SK-N-MC (cell line): Measurements from ENCODE around the gene PRND.

Experiments used
- EZH2 ChIP-seq: fragments of 200-600 bp; sonication (generic); IDR thresholded peaks from one replicate; pipeline ENCODE4 v1.6.1; 2017; ENCODE audit warnings: antibody characterized with exemption
- POLR2AphosphoS5 ChIP-seq: IDR thresholded peaks from 2 replicates; pipeline ENCODE4 v1.6.1; 2012; ENCODE audit warnings: mild to moderate bottlenecking, low read depth, low read length, borderline replicate concordance

DNA sequence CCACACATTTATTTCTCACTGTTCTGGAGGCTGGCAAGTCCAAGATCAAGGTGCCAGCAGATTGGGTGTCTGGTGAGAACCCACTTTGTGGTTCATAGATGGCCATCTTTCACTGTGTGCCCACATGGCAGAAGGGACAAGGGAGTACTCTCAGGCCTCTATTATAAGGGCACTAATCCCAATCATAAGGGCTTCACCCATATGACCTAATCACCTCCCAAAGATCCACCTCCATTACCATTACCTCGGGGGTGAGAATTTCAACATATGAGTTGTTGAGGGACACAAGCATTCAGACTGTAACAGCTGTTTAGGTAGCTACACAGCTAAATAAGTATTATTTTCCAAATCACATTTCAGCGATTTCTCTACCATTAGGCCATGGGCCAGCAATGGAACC is 2.5 kb upstream of the PRND start:
- TF ChIP-seq POLR2AphosphoS5 (no peak), EZH2 (no peak)
